ENCODE results near the gene ASPDH. TPM values are rescaled to one million over a fixed set of nuclear protein-coding genes. Genes with fewer than 3 reads are reported as not detected.

ASPDH gene
- total RNA-seq, 1 donor from 2014 or later = not detected

DNA sequence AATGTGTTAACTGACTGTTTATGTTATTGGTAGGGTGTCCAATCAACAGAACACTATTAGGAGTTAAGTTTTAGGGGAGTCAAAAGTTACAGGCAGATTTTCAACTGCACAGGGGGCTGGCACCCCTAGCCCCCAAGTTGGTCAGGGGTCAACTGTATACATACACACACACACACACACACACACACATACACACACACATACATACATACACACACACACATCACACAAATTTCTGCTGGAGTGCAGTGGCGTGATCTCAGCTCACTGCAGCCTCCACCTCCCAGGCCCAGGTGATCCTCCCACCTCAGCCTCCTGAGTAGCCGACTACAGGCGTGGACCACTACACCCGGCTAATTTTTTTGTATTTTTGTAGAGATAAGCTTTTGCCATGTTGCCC is 44.3 kb upstream of the ASPDH start:
- Mint-ChIP-seq H3K27ac (ENCODE audit: unreplicated experiment) (no peak overlapping the region), H3K36me3 (ENCODE audit: unreplicated experiment) (no peaks in the 10 kb centered on the region), H3K27me3 (ENCODE audit: unreplicated experiment) (peaks cover 14% of the 10 kb centered on the region), H3K4me1 (ENCODE audit: low read depth, unreplicated experiment) (peaks cover 5% of the 10 kb centered on the region), H3K4me3 (ENCODE audit: unreplicated experiment) (no peak overlapping the region), H3K9me3 (ENCODE audit: unreplicated experiment) (peaks cover 4% of the 10 kb centered on the region)
- DNase-seq = no peak
- TF ChIP-seq, protein P1, sequence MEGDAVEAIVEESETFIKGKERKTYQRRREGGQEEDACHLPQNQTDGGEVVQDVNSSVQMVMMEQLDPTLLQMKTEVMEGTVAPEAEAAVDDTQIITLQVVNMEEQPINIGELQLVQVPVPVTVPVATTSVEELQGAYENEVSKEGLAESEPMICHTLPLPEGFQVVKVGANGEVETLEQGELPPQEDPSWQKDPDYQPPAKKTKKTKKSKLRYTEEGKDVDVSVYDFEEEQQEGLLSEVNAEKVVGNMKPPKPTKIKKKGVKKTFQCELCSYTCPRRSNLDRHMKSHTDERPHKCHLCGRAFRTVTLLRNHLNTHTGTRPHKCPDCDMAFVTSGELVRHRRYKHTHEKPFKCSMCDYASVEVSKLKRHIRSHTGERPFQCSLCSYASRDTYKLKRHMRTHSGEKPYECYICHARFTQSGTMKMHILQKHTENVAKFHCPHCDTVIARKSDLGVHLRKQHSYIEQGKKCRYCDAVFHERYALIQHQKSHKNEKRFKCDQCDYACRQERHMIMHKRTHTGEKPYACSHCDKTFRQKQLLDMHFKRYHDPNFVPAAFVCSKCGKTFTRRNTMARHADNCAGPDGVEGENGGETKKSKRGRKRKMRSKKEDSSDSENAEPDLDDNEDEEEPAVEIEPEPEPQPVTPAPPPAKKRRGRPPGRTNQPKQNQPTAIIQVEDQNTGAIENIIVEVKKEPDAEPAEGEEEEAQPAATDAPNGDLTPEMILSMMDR (IDR thresholded peaks at IDR 0.05; ENCODE audit: partially characterized antibody, unreplicated experiment) = no peak

DNA sequence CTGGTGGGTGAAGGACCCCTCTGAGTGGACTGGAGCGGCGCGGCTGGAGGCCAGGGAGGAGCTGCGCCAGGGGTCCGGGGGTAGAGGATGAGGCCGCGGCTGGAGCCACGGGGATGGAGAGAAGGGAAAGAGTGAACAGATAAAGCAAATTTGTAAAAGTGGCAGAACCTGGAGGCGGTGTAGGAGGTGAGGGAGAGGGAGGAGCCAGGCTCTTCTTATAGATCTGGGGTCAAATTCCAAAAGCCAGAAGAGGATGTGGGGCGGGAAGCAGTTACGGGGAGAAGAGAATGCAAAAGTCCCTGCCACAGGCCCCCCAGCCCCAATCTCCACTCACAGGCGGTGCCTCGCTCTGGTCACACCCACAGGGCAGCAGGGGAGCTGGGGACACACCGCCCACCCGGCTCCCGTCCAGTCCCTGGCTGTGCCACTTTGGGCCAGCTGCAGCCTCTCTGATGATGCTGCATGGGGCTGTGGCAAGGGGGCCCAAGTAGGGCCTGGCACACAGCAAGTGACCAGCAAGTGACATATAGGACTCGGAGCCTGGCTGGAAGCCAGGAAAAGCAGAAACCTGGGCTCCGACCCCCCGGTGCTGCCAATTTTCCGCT is 43.4 kb upstream of the ASPDH start:
- H3K4me3 Mint-ChIP-seq (ENCODE audit: unreplicated experiment) = peak overlapping the region; percentile 98
- peaks cover 8% of the 10 kb centered on the region for H3K9me3 Mint-ChIP-seq (ENCODE audit: unreplicated experiment)
- peaks cover 21% of the 10 kb centered on the region for H3K27me3 Mint-ChIP-seq (ENCODE audit: unreplicated experiment)
- no peak for DNase-seq
- TF ChIP-seq, protein P1 (IDR thresholded peaks at IDR 0.05; ENCODE audit: partially characterized antibody, unreplicated experiment) = no peak
- H3K36me3 Mint-ChIP-seq (ENCODE audit: unreplicated experiment) = peaks cover 5% of the 10 kb centered on the region
- no peak overlapping the region for H3K27ac Mint-ChIP-seq (ENCODE audit: unreplicated experiment)
- peaks cover 8% of the 10 kb centered on the region for H3K4me1 Mint-ChIP-seq (ENCODE audit: low read depth, unreplicated experiment)

DNA sequence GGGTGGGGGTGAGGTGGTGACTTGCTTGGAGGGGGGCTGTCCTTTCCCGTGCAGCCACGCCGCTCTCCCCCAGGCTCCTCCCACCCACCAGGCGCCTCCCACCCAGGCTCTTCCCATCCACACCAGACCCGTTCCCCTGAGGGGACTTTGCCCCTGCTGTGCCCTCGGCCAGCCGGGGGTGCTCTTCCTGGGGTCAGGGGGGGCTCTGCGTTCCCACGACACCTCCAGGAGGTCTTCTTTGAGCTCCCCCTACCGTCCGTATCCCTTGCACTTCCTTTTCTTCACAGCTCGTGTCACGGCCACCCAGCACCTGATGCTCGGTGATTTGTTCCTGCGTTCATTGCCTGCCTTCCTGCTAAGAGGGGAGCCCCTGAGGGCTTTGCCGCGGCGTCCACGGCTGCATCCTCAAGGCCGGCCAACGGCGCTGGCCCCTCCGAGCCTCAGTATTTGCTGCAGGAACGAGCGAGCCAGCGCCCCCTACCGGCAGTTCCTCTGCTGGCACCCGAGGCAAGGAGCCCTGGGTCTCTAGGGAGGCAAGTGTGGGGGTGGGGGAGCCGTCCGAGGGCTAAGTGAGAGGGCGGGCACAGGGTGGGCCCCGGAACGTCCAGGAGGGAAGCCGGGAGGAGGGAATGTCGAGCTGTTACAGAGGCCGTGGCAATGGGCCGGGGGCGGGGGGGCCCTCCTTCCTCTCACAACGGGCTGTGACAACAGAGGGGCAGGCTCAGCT is 42.7 kb upstream of the ASPDH start:
- peaks cover 21% of the 10 kb centered on the region for H3K27me3 Mint-ChIP-seq (ENCODE audit: unreplicated experiment)
- TF ChIP-seq, protein P1 (IDR thresholded peaks at IDR 0.05; ENCODE audit: partially characterized antibody, unreplicated experiment) = peak; percentile 98
- H3K4me1 Mint-ChIP-seq (ENCODE audit: low read depth, unreplicated experiment) = peaks cover 9% of the 10 kb centered on the region
- H3K9me3 Mint-ChIP-seq (ENCODE audit: unreplicated experiment) = peaks cover 8% of the 10 kb centered on the region
- peak overlapping the region; percentile 79 for H3K27ac Mint-ChIP-seq (ENCODE audit: unreplicated experiment)
- DNase-seq = peak; percentile 96
- H3K4me3 Mint-ChIP-seq (ENCODE audit: unreplicated experiment) = peak overlapping the region; percentile 98
- peaks cover 5% of the 10 kb centered on the region for H3K36me3 Mint-ChIP-seq (ENCODE audit: unreplicated experiment)

DNA sequence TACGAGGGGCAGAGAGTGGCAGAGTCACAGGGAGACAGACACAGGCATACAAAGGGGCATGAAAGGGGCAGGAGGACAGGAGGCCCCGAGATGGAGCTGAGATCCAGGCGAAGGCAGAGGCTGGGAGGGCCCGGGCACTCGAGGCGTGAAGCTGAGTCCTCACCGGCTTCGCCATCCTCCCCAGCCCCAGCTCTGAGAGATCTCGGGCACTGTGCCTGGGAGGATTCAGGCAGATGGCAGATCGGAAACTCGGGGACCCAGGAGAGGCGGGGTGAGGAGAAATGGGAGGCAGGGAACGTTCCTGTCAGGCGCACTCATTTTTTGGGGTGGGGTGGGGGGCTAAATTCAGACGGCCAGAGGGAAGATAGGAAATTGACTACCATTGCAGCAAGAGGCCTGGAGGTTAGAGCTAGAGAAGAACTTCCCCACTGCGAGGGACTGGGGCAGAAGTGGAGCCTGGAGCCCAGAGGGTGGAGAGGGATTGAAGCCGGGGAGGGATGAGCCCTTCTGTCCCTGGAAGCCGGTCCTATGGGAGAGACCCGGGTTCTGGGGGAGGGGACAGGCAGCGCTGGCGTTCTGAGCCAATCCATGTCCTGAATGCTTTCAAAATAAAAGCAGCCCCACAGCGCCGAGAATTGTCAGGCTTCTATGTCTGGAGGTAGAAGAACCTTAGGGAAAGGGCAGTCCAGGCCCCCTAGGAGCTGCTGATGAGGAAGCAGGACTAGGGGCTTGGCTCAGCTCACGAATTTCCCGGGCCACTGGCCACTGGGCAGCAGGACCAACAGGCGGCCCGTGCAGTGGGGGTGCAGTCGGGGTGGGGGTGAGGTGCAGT is 42.0 kb upstream of the ASPDH start:
- TF ChIP-seq, protein P1 (IDR thresholded peaks at IDR 0.05; ENCODE audit: partially characterized antibody, unreplicated experiment) = no peak
- peak; percentile 61 for DNase-seq
- Mint-ChIP-seq H3K4me3 (ENCODE audit: unreplicated experiment) (peak overlapping the region; percentile 71), H3K27ac (ENCODE audit: unreplicated experiment) (peak overlapping the region; percentile 17), H3K9me3 (ENCODE audit: unreplicated experiment) (peaks cover 8% of the 10 kb centered on the region), H3K27me3 (ENCODE audit: unreplicated experiment) (peaks cover 20% of the 10 kb centered on the region), H3K4me1 (ENCODE audit: low read depth, unreplicated experiment) (peaks cover 9% of the 10 kb centered on the region), H3K36me3 (ENCODE audit: unreplicated experiment) (peaks cover 5% of the 10 kb centered on the region)
